Lower lobe of right lung (tissue), 2 donors: ENCODE results near the gene LNPEP. TPM values are rescaled to one million over a fixed set of nuclear protein-coding genes. Genes with fewer than 3 reads are reported as not detected.

Experiments used
- ATAC-seq, 2 donors: fragments of 200-7000 bp; cut with Tn5 transposase; one replicate each; pipeline ENCODE4 v1.9.1; 2020 to 2022; ENCODE audit warnings: mild to moderate bottlenecking in 2 of 2, moderate library complexity in 2 of 2
- DNase-seq: peaks from one replicate; pipeline ENCODE4 v3.0.0-alpha.2; 2020
- H3K27ac ChIP-seq: fragments of 200-600 bp; one replicate; pipeline ENCODE4 v1.8.0; 2022
- H3K27me3 ChIP-seq: fragments of 200-600 bp; one replicate; pipeline ENCODE4 v1.8.0; 2022; ENCODE audit warnings: low read depth
- H3K36me3 ChIP-seq: fragments of 200-600 bp; one replicate; pipeline ENCODE4 v1.8.0; 2022; ENCODE audit warnings: mild to moderate bottlenecking
- H3K4me1 ChIP-seq: fragments of 200-600 bp; one replicate; pipeline ENCODE4 v1.8.0; 2022
- H3K4me3 ChIP-seq: fragments of 200-600 bp; one replicate; pipeline ENCODE4 v1.8.0; 2022; ENCODE audit warnings: mild to moderate bottlenecking
- H3K9me3 ChIP-seq: fragments of 200-600 bp; one replicate; pipeline ENCODE4 v1.8.0; 2022
- intact Hi-C: fragments of 100-400 bp; cut with DNase I; formaldehyde crosslinking; loops from one replicate; pipeline ENCODE4 v1.11.0; 2022
- total RNA-seq: library from RNA; stranded (reverse); fragmentation: NEBNext Ultra II Directional; extraction: Animal tissue kit (Norgen Biotek cat#: 25700); gene quantifications from one replicate; pipeline ENCODE4 v1.2.1, GENCODE V29; 2021
- TF ChIP-seq, protein P1 (sequence below): fragments of 200-600 bp; IDR thresholded peaks from one replicate; pipeline ENCODE4 v1.8.0; 2022; ENCODE audit warnings: antibody characterized with exemption, mild to moderate bottlenecking
- donor health status: DM: no; HTN: yes; CAD: no; lungs with severe emphysema.

The LNPEP gene
- total RNA-seq, 1 donor from 2014 or later = 59.6 TPM

GRCh38 chr5:96933764-96934707 lies 1.8 kb upstream of the LNPEP start:
- H3K27me3 ChIP-seq = no peaks in the 10 kb centered on the region
- H3K36me3 ChIP-seq = no peaks in the 10 kb centered on the region
- TF ChIP-seq, protein P1, sequence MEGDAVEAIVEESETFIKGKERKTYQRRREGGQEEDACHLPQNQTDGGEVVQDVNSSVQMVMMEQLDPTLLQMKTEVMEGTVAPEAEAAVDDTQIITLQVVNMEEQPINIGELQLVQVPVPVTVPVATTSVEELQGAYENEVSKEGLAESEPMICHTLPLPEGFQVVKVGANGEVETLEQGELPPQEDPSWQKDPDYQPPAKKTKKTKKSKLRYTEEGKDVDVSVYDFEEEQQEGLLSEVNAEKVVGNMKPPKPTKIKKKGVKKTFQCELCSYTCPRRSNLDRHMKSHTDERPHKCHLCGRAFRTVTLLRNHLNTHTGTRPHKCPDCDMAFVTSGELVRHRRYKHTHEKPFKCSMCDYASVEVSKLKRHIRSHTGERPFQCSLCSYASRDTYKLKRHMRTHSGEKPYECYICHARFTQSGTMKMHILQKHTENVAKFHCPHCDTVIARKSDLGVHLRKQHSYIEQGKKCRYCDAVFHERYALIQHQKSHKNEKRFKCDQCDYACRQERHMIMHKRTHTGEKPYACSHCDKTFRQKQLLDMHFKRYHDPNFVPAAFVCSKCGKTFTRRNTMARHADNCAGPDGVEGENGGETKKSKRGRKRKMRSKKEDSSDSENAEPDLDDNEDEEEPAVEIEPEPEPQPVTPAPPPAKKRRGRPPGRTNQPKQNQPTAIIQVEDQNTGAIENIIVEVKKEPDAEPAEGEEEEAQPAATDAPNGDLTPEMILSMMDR = no peak
- intact Hi-C loops = no loop called here
- H3K9me3 ChIP-seq = no peaks in the 10 kb centered on the region
- ATAC-seq (no peak), DNase-seq (no peak)
- H3K27ac ChIP-seq = peak overlapping the region; percentile 95
- peaks cover 49% of the 10 kb centered on the region for H3K4me1 ChIP-seq
- H3K4me3 ChIP-seq = peak overlapping the region; percentile 93

DNA sequence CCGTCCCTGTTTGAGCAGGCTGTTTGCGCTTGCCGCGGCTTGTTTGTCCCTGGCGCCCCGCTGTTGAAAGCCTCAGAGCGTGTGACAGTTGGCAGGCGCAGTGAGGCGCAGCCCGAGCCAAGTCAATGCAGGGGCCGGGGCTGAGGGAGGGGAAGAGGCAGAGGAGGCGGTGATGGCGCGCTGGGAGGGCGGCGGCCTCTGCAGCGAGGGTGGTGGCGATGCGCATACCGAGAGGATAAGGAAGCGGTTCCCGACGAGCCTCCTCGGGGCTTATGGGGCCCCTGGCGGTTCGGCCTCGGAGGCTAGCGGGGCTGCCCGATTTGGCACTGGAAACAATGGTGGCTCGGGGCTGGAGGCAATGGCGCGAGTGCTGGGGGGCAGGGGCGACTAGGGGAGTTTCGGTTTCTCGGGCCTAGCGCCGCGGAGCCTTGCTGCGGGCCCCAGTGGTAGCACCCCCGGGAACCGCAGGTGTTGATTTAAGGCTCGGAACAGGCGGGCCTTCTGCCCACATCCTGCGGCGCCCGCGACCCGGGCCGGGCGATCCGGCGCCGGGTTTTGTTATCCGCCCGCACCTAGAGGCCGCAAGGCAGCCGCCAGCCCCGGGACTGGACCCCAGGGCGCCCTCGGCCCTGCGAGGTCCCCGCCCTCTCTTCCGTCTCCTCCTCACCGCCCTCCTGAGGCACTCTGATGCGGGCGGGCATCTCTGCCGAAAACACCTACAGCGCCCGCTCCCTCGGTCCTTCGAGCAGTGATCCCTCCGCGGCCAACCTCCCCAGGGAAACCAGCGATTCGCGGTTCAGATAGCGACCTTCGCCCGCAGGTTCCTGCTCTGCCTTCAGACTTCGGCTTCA lies 947 bp upstream of the LNPEP start:
- peak overlapping the region; percentile 93 for H3K4me3 ChIP-seq
- TF ChIP-seq, protein P1 = peak; percentile 14
- H3K36me3 ChIP-seq = no peaks in the 10 kb centered on the region
- H3K9me3 ChIP-seq = no peaks in the 10 kb centered on the region
- peak; percentile 96 for DNase-seq
- peaks cover 50% of the 10 kb centered on the region for H3K4me1 ChIP-seq
- intact Hi-C loops = no loop called here
- ATAC-seq = peak; percentile 94 to 95
- H3K27me3 ChIP-seq = no peaks in the 10 kb centered on the region
- H3K27ac ChIP-seq = peak overlapping the region; percentile 95

GRCh38 chr5:96936431-96937320 lies 796 bp downstream of the LNPEP start:
- ATAC-seq (peak; percentile 0 to 3), DNase-seq (peak; percentile 65)
- TF ChIP-seq, protein P1 = peak; percentile 12
- Histone ChIP-seq H3K36me3 (no peaks in the 10 kb centered on the region), H3K9me3 (no peaks in the 10 kb centered on the region), H3K27ac (peak overlapping the region; percentile 95), H3K4me3 (peak overlapping the region; percentile 93), H3K4me1 (peaks cover 50% of the 10 kb centered on the region), H3K27me3 (no peaks in the 10 kb centered on the region)
- intact Hi-C loops = no loop called here

DNA sequence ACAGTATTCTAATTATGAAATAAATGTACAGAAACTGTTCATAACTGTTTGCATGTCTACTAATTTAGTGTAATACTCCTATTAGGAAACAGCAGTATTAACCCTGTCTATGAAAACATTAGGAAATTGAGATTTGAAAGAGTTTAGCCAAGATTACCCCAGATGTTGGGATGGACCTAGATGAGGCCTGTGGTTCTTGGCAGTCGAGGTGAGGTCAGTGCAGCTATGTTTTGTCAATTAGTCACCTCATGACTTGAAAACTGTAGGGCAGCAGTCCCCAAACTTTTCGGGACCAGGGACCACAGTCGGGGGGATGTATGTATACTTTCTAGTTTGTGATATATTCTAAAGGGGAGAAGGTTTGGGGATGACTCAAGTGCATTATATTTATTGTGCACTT lies 4.7 kb downstream of the LNPEP start:
- Histone ChIP-seq H3K4me3 (no peak overlapping the region), H3K36me3 (no peaks in the 10 kb centered on the region), H3K27ac (no peak overlapping the region), H3K27me3 (no peaks in the 10 kb centered on the region), H3K4me1 (peaks cover 24% of the 10 kb centered on the region), H3K9me3 (no peaks in the 10 kb centered on the region)
- no peak for ATAC-seq
- no peak for DNase-seq
- TF ChIP-seq, protein P1 = no peak
- intact Hi-C loops = no loop called here

DNA sequence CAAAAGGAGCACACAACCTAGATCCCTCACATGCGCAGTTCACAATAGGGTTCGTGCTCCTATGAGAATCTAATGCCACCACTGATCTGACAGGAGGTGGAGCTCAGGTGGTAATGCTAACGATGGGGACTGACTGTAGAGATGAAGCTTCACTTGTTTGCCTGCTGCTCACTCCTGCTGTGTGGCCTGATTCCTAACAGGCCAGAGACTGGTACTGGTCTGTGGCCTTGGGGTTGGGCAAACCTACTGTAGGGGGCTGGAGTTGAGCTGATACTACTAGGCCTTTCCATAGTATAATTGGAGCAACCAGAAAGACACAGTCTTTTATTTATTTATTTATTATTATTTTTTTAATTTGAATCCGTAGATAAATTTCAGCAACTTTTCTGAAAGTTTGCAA lies 5.3 kb downstream of the LNPEP start:
- H3K27me3 ChIP-seq = no peaks in the 10 kb centered on the region
- H3K9me3 ChIP-seq = no peaks in the 10 kb centered on the region
- no peaks in the 10 kb centered on the region for H3K36me3 ChIP-seq
- ATAC-seq = no peak
- intact Hi-C loops = no loop called here
- H3K4me3 ChIP-seq = no peak overlapping the region
- TF ChIP-seq, protein P1 = no peak
- no peak overlapping the region for H3K27ac ChIP-seq
- H3K4me1 ChIP-seq = peaks cover 24% of the 10 kb centered on the region
- DNase-seq = no peak
